Measurements from ENCODE around the gene MAPKAPK2.

- TF ChIP-seq CTCF (IDR thresholded peaks at IDR 0.05) (no peak), EZH2 (IDR thresholded peaks at IDR 0.05; ENCODE audit: borderline replicate concordance, insufficient read depth, low read depth, low read length, poor library complexity, severe bottlenecking) (no peak)
These were observed 29.9 kb upstream of the MAPKAPK2 start for GRCh38 chr1:206654828-206655227.
